DND-41 (cell line): ENCODE results near the gene LRP2BP.

Source experiments
- ATAC-seq: fragments of 200-7000 bp; cut with Tn5 transposase; 3 replicates; pipeline ENCODE4 v1.9.1; 2021; ENCODE audit warnings: low read depth; ENCODE audit not compliant: insufficient read depth
- DNase-seq: peaks from one replicate; pipeline ENCODE4 v3.0.0-alpha.2; 2020
- H2AFZ ChIP-seq: 2 replicates; pipeline ENCODE4 v1.6.0; 2012; ENCODE audit warnings: low read depth, low read length
- H3K27ac ChIP-seq: 2 replicates; pipeline ENCODE4 v1.5.1; 2012; ENCODE audit warnings: low read length, inconsistent platforms
- H3K27me3 ChIP-seq: fragments of 200-600 bp; sonication (generic); 2 replicates; pipeline ENCODE4 v1.6.0; 2012; ENCODE audit warnings: low read length, mild to moderate bottlenecking, inconsistent platforms; ENCODE audit not compliant: insufficient read depth, poor library complexity
- H3K36me3 ChIP-seq: 2 replicates; pipeline ENCODE4 v1.5.1; 2012; ENCODE audit warnings: low read length, inconsistent platforms; ENCODE audit not compliant: insufficient read depth
- H3K4me1 ChIP-seq: 2 replicates; pipeline ENCODE4 v1.5.1; 2012; ENCODE audit warnings: mild to moderate bottlenecking, low read length; ENCODE audit not compliant: insufficient read depth
- H3K4me2 ChIP-seq: 2 replicates; pipeline ENCODE4 v1.6.0; 2012; ENCODE audit warnings: mild to moderate bottlenecking, moderate library complexity, low read length, inconsistent platforms; ENCODE audit not compliant: insufficient read depth
- H3K4me3 ChIP-seq, 2 experiments: fragments of 200-600 bp in 1 of 2; shearing (Covaris generic) in 1 of 2; 2 replicates each; pipeline ENCODE4 v1.5.1; 2012 to 2016; ENCODE audit warnings: inconsistent platforms in 2 of 2, low read length in 2 of 2, mild to moderate bottlenecking in 2 of 2, low read depth in 1 of 2, moderate library complexity in 1 of 2
- H3K79me2 ChIP-seq: 2 replicates; pipeline ENCODE4 v1.6.0; 2012; ENCODE audit warnings: low read length, inconsistent platforms; ENCODE audit not compliant: insufficient read depth
- H3K9ac ChIP-seq: 2 replicates; pipeline ENCODE4 v1.6.0; 2012; ENCODE audit warnings: low read depth, mild to moderate bottlenecking, inconsistent platforms, low read length, moderate library complexity
- H3K9me3 ChIP-seq: 2 replicates; pipeline ENCODE4 v1.5.1; 2012; ENCODE audit warnings: low read length, moderate library complexity, mild to moderate bottlenecking, inconsistent platforms; ENCODE audit not compliant: insufficient read depth, severe bottlenecking
- H4K20me1 ChIP-seq: 2 replicates; pipeline ENCODE4 v1.6.0; 2012; ENCODE audit warnings: low read length; ENCODE audit not compliant: insufficient read depth
- EZH2 ChIP-seq: IDR thresholded peaks from 3 replicates; pipeline ENCODE4 v1.6.1; 2012; ENCODE audit warnings: borderline replicate concordance, low read depth, mild to moderate bottlenecking, moderate library complexity, low read length, inconsistent platforms; ENCODE audit not compliant: severe bottlenecking
- TF ChIP-seq, protein P1 (sequence below): IDR thresholded peaks from 2 replicates; pipeline ENCODE4 v1.5.1; 2012; ENCODE audit warnings: borderline replicate concordance, low read length, moderate library complexity, mild to moderate bottlenecking; ENCODE audit not compliant: poor library complexity, severe bottlenecking; ENCODE audit errors: extremely low read depth

Gene LRP2BP

DNA sequence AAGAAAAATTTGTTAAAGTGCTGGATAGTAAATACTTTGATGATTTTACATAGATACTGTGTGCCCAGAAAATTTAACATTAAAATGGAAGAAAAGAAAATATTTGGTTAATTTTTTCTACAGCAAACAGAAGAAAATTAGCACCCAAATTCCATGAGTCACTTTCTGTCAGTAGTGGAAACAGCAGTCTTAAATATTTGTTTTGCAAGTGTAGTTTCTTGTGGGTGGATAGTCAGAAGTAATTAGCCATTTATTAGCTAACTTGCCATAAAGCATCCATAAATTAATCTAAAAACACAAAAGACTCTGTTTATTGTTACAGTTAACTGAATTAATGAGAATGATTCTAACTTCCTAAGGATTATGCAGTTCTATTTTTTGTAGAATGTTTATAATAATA is 39.7 kb upstream of the LRP2BP start:
- DNase-seq (no peak), ATAC-seq (no peak)
- Histone ChIP-seq H2AFZ (no peak overlapping the region), H3K36me3 (no peaks in the 10 kb centered on the region), H3K27me3 (peaks cover 6% of the 10 kb centered on the region), H3K4me2 (no peak overlapping the region), H4K20me1 (no peaks in the 10 kb centered on the region), H3K4me3 (no peak overlapping the region), H3K27ac (no peak overlapping the region), H3K9ac (no peak overlapping the region), H3K9me3 (no peaks in the 10 kb centered on the region), H3K4me1 (no peaks in the 10 kb centered on the region), H3K79me2 (no peaks in the 10 kb centered on the region)
- TF ChIP-seq EZH2, result no peak
- TF ChIP-seq, protein P1, sequence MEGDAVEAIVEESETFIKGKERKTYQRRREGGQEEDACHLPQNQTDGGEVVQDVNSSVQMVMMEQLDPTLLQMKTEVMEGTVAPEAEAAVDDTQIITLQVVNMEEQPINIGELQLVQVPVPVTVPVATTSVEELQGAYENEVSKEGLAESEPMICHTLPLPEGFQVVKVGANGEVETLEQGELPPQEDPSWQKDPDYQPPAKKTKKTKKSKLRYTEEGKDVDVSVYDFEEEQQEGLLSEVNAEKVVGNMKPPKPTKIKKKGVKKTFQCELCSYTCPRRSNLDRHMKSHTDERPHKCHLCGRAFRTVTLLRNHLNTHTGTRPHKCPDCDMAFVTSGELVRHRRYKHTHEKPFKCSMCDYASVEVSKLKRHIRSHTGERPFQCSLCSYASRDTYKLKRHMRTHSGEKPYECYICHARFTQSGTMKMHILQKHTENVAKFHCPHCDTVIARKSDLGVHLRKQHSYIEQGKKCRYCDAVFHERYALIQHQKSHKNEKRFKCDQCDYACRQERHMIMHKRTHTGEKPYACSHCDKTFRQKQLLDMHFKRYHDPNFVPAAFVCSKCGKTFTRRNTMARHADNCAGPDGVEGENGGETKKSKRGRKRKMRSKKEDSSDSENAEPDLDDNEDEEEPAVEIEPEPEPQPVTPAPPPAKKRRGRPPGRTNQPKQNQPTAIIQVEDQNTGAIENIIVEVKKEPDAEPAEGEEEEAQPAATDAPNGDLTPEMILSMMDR, result no peak

DNA sequence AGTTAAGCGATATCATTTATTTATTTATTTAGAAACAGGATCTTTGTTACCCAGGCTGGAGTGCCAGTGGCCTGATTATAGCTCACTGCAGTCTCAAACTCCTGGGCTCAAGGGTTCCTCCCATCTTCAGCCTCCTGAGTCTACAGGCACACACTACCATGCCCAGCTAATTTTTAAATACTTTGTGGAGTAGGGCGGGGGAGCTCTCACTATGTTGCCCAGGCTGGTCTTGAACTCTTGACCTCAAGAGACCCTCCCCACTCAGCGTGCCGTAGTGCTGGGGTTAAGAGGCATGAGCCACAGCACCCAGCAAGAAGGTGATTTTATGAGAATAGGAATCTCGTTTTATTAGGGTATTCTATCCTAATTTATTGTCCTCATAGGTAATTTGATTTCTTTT is 33.9 kb upstream of the LRP2BP start:
- Histone ChIP-seq H3K4me3 (no peak overlapping the region), H3K79me2 (peaks cover 9% of the 10 kb centered on the region), H3K27ac (no peak overlapping the region), H3K9me3 (no peaks in the 10 kb centered on the region), H3K4me1 (peaks cover 15% of the 10 kb centered on the region), H2AFZ (no peak overlapping the region), H3K9ac (no peak overlapping the region), H3K4me2 (no peak overlapping the region), H4K20me1 (no peaks in the 10 kb centered on the region), H3K36me3 (no peaks in the 10 kb centered on the region), H3K27me3 (no peaks in the 10 kb centered on the region)
- DNase-seq (no peak), ATAC-seq (no peak)
- TF ChIP-seq EZH2, result no peak
- TF ChIP-seq, protein P1, result no peak

DNA sequence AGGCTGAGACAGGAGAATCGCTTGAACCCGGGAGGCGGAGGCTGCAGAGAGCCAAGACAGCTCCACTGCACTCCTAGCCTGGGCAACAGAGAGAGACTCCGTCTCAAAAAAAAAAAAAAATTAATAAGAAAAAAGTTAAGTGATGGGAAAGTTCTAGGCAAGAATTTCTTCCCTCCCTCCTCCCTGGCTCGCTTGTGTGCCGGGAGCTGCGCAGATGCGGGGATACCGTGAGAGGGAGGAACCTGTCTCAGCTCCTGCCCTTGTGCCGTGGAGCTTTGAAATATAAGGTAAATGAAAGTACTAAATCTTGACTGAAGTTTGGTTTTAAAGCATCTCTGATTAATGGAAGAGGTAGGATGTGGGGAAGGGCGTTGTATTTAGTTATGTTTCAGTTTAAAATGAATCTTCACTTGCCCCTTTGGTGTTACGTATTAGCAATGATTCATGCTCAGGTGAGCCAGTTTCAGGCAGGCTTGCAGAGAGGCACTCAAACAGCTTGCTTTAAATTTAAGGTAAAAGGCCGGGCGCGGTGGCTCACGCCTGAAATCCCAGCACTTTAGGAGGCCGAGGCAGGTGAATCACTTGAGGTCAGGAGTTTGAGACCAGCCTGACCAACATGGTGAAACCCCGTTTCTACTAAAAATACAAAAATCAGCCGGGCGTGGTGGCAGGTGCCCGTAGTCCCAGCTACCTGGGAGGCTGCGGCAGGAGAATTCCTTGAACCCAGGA is 31.4 kb upstream of the LRP2BP start:
- H3K4me3 ChIP-seq, result no peak overlapping the region
- H3K9ac ChIP-seq, result no peak overlapping the region
- H2AFZ ChIP-seq, result no peak overlapping the region
- H4K20me1 ChIP-seq, result no peaks in the 10 kb centered on the region
- ATAC-seq, result no peak
- no peak for DNase-seq
- peaks cover 1% of the 10 kb centered on the region for H3K36me3 ChIP-seq
- peaks cover 32% of the 10 kb centered on the region for H3K4me1 ChIP-seq
- peaks cover 23% of the 10 kb centered on the region for H3K79me2 ChIP-seq
- no peak overlapping the region for H3K27ac ChIP-seq
- no peak for TF ChIP-seq EZH2
- TF ChIP-seq, protein P1, result no peak
- no peaks in the 10 kb centered on the region for H3K27me3 ChIP-seq
- no peaks in the 10 kb centered on the region for H3K9me3 ChIP-seq
- no peak overlapping the region for H3K4me2 ChIP-seq
